Calu3 (cell line): ENCODE measurements around the gene SULT4A1. TPM values are rescaled to one million over a fixed set of nuclear protein-coding genes. Genes with fewer than 3 reads are reported as not detected.

Experiments used
- BruUV-seq: library from RNA; stranded (reverse); fragments of 400-500 nt; replicated peaks from 2 replicates; lab custom pipeline; 2021; lab: Mats Ljungman, UMichigan
- CTCF ChIA-PET: fragments of 300-600 bp; sonication (Branson Sonifier 250); formaldehyde crosslinking; loops from one replicate; lab custom pipeline; 2022; ENCODE audit warnings: antibody characterized with exemption; lab: Charles Lee
- DNase-seq: peaks from one replicate; pipeline ENCODE4 v3.0.0; 2022
- H3K27ac Mint-ChIP-seq: one replicate; pipeline ENCODE4 v1.8.0; 2022; ENCODE audit warnings: mixed read lengths; ENCODE audit not compliant: unreplicated experiment
- H3K27me3 Mint-ChIP-seq: one replicate; pipeline ENCODE4 v1.8.0; 2022; ENCODE audit warnings: mixed read lengths; ENCODE audit not compliant: unreplicated experiment
- H3K36me3 Mint-ChIP-seq: one replicate; pipeline ENCODE4 v1.8.0; 2022; ENCODE audit warnings: mild to moderate bottlenecking, moderate library complexity, mixed read lengths; ENCODE audit not compliant: insufficient read depth, unreplicated experiment
- H3K4me1 Mint-ChIP-seq: one replicate; pipeline ENCODE4 v1.8.0; 2022; ENCODE audit warnings: mild to moderate bottlenecking, low read depth, mixed read lengths; ENCODE audit not compliant: unreplicated experiment
- H3K4me3 Mint-ChIP-seq: one replicate; pipeline ENCODE4 v1.8.0; 2022; ENCODE audit warnings: mild to moderate bottlenecking, low read depth, moderate library complexity, mixed read lengths; ENCODE audit not compliant: unreplicated experiment
- H3K9me3 Mint-ChIP-seq: one replicate; pipeline ENCODE4 v1.8.0; 2022; ENCODE audit warnings: low read depth, mixed read lengths; ENCODE audit not compliant: unreplicated experiment
- intact Hi-C: fragments of 100-400 bp; cut with micrococcal nuclease; formaldehyde crosslinking; loops from one replicate; pipeline ENCODE4 v1.10.0; 2022; ENCODE audit not compliant: unreplicated experiment
- total RNA-seq: library from RNA; stranded (reverse); gene quantifications from 2 replicates; pipeline ENCODE4 v1.2.3, GENCODE V29; 2022
- TF ChIP-seq, protein P1 (sequence below): fragments of 200-600 bp; IDR thresholded peaks from one replicate; pipeline ENCODE4 v1.8.0; 2022; ENCODE audit warnings: antibody characterized with exemption; ENCODE audit not compliant: unreplicated experiment

The SULT4A1 gene
- total RNA-seq, 1 experiment from 2014 or later: 9.1 TPM

DNA sequence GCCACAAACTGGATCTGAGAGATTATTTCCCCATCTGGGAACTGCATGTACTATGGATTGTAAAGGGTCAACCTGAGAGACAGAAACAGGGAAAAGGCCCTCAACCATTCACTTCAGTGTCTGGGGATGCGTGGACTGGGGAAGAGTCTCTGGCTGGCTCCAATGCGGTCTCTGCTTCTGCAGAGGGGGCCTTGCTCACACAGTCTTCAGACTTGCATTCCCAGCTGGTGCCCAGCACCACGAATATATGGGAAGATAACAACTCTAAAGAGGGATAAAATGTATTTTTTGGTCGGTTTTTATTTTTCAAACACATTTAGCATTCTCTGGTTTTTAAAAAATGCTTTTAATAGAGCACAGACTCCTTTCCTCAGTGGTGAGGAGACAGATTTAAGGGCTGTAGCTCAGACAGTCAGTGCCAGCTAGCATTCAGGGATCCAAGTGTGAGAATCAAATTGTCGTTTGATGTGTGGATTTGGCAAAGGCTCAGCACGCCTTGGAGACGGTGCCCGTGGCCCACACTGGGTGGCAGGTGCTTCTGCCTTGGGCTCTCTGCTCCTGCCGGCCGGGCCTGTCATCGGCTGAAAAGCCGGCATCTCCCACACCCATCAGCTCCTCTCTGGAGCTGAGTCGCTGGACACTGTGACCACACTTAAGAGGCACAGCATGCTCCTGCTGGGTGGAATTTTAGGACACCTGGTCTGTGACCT lies 42.2 kb downstream of the SULT4A1 start:
- intact Hi-C loops: no loop called here
- no TSS peak for BruUV-seq
- no peak for DNase-seq
- peaks cover 19% of the 10 kb centered on the region for H3K4me1 Mint-ChIP-seq
- peaks cover 14% of the 10 kb centered on the region for H3K27me3 Mint-ChIP-seq
- no peak overlapping the region for H3K27ac Mint-ChIP-seq
- H3K36me3 Mint-ChIP-seq: no peaks in the 10 kb centered on the region
- TF ChIP-seq, protein P1, sequence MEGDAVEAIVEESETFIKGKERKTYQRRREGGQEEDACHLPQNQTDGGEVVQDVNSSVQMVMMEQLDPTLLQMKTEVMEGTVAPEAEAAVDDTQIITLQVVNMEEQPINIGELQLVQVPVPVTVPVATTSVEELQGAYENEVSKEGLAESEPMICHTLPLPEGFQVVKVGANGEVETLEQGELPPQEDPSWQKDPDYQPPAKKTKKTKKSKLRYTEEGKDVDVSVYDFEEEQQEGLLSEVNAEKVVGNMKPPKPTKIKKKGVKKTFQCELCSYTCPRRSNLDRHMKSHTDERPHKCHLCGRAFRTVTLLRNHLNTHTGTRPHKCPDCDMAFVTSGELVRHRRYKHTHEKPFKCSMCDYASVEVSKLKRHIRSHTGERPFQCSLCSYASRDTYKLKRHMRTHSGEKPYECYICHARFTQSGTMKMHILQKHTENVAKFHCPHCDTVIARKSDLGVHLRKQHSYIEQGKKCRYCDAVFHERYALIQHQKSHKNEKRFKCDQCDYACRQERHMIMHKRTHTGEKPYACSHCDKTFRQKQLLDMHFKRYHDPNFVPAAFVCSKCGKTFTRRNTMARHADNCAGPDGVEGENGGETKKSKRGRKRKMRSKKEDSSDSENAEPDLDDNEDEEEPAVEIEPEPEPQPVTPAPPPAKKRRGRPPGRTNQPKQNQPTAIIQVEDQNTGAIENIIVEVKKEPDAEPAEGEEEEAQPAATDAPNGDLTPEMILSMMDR: no peak
- no peak overlapping the region for H3K4me3 Mint-ChIP-seq
- no peaks in the 10 kb centered on the region for H3K9me3 Mint-ChIP-seq
- CTCF ChIA-PET: no interaction called here

GRCh38 chr22:43819421-43819921 lies 42.8 kb downstream of the SULT4A1 start:
- peaks cover 19% of the 10 kb centered on the region for H3K4me1 Mint-ChIP-seq
- CTCF ChIA-PET: no interaction called here
- BruUV-seq: no TSS peak
- H3K36me3 Mint-ChIP-seq: no peaks in the 10 kb centered on the region
- TF ChIP-seq, protein P1: no peak
- H3K27ac Mint-ChIP-seq: no peak overlapping the region
- no peaks in the 10 kb centered on the region for H3K9me3 Mint-ChIP-seq
- intact Hi-C loops: no loop called here
- no peak for DNase-seq
- H3K27me3 Mint-ChIP-seq: peaks cover 14% of the 10 kb centered on the region
- no peak overlapping the region for H3K4me3 Mint-ChIP-seq

DNA sequence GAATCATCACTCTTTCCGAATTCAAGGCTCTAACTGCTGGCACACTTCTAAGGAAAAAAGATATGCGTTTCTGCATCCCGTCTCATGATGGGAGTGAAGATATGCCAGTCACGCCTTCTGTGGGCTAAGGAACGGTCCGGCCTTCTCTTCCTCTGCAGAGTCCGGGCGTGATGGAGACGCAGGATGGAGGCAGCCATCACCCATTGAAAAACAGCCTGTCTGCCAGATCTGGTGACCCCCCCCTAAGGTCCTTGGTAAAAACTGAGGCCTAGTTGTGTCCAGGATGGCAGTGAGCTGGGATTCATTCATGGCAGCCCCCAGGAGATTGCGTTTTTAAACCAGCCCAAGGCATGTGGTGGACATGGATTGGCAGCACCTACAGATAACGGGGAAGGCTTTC lies 43.3 kb downstream of the SULT4A1 start:
- no peak for DNase-seq
- peaks cover 24% of the 10 kb centered on the region for H3K4me1 Mint-ChIP-seq
- CTCF ChIA-PET: no interaction called here
- intact Hi-C loops: no loop called here
- no TSS peak for BruUV-seq
- H3K27ac Mint-ChIP-seq: no peak overlapping the region
- no peak overlapping the region for H3K4me3 Mint-ChIP-seq
- H3K36me3 Mint-ChIP-seq: peaks cover 3% of the 10 kb centered on the region
- H3K9me3 Mint-ChIP-seq: no peaks in the 10 kb centered on the region
- peaks cover 14% of the 10 kb centered on the region for H3K27me3 Mint-ChIP-seq
- TF ChIP-seq, protein P1: no peak

GRCh38 chr22:43817402-43817801 lies 44.9 kb downstream of the SULT4A1 start:
- TF ChIP-seq, protein P1: no peak
- H3K36me3 Mint-ChIP-seq: peaks cover 17% of the 10 kb centered on the region
- no peak for DNase-seq
- intact Hi-C loops: no loop called here
- H3K27me3 Mint-ChIP-seq: peaks cover 14% of the 10 kb centered on the region
- no peak overlapping the region for H3K4me3 Mint-ChIP-seq
- no peak overlapping the region for H3K27ac Mint-ChIP-seq
- peaks cover 26% of the 10 kb centered on the region for H3K4me1 Mint-ChIP-seq
- BruUV-seq: no TSS peak
- CTCF ChIA-PET: no interaction called here
- no peaks in the 10 kb centered on the region for H3K9me3 Mint-ChIP-seq
